Measurements from ENCODE around the gene TNFAIP2.
"Not testable (repeated sequence)": the region's sequence is repeated elsewhere in the genome, so short reads cannot be mapped to it uniquely, and the experiment has no call there.

Gene TNFAIP2

GRCh38 chr14:103107941-103108748 is 15.1 kb upstream of the TNFAIP2 start:
- DNase-seq = no peak

- peak; percentile 36 for DNase-seq
Observed at GRCh38 chr14:103108749-103109207, 14.5 kb upstream of the TNFAIP2 start.

GRCh38 chr14:103109535-103110441 is 13.5 kb upstream of the TNFAIP2 start:
- DNase-seq = no peak

- no peak for DNase-seq
Observed at GRCh38 chr14:103110681-103111231, 12.5 kb upstream of the TNFAIP2 start.

GRCh38 chr14:103111232-103111868 is 11.9 kb upstream of the TNFAIP2 start:
- no peak for DNase-seq

GRCh38 chr14:103112400-103113243 is 10.6 kb upstream of the TNFAIP2 start:
- no peak for DNase-seq

GRCh38 chr14:103113303-103113702 is 10.0 kb upstream of the TNFAIP2 start:
- DNase-seq = no peak

GRCh38 chr14:103113774-103114173 is 9.5 kb upstream of the TNFAIP2 start:
- DNase-seq = no peak

GRCh38 chr14:103115086-103115679 is 8.1 kb upstream of the TNFAIP2 start:
- DNase-seq = peak; percentile 26

GRCh38 chr14:103115845-103116572 is 7.3 kb upstream of the TNFAIP2 start:
- DNase-seq = no peak

GRCh38 chr14:103116636-103117035 is 6.6 kb upstream of the TNFAIP2 start:
- DNase-seq = no peak

GRCh38 chr14:103117499-103117898 is 5.8 kb upstream of the TNFAIP2 start:
- DNase-seq = not testable (repeated sequence)

- DNase-seq = no peak
Observed at GRCh38 chr14:103118018-103118662, 5.1 kb upstream of the TNFAIP2 start.

GRCh38 chr14:103118663-103119404 is 4.4 kb upstream of the TNFAIP2 start:
- DNase-seq = no peak

GRCh38 chr14:103119527-103119926 is 3.7 kb upstream of the TNFAIP2 start:
- not testable (repeated sequence) for DNase-seq

GRCh38 chr14:103121121-103121845 is 2.0 kb upstream of the TNFAIP2 start:
- no peak for DNase-seq

GRCh38 chr14:103121846-103122584 is 1.2 kb upstream of the TNFAIP2 start:
- no peak for DNase-seq

- DNase-seq = no peak
Observed at GRCh38 chr14:103122585-103122946, 695 bp upstream of the TNFAIP2 start.
